IMR-90 (cell line): ENCODE data around the gene ITFG2. TPM values are rescaled to one million over a fixed set of nuclear protein-coding genes. Genes with fewer than 3 reads are reported as not detected.

Experiments
- ATAC-seq: fragments of 200-7000 bp; cut with Tn5 transposase; 2 replicates; pipeline ENCODE4 v1.9.1; 2020; ENCODE audit warnings: low read depth, mild to moderate bottlenecking, moderate library complexity
- BruUV-seq: library from RNA; stranded (reverse); fragments of 400-500 nt; replicated peaks from 2 replicates; lab custom pipeline; 2021; lab: Mats Ljungman, UMichigan
- CTCF ChIA-PET: fragments of 300-600 bp; formaldehyde crosslinking; extraction: SDS; loops from one replicate; lab custom pipeline; 2021; ENCODE audit warnings: antibody characterized with exemption; lab: Yijun Ruan, JAX
- POLR2A ChIA-PET: fragments of 300-600 bp; sonication (Branson Sonifier 250); formaldehyde crosslinking; loops from one replicate; lab custom pipeline; 2022; ENCODE audit warnings: antibody characterized with exemption; ENCODE audit not compliant: unreplicated experiment; lab: Charles Lee
- DNase-seq: peaks from one replicate; pipeline ENCODE4 v3.0.0; 2013
- H2AFZ ChIP-seq: replicated peaks from 2 replicates; pipeline ENCODE3; 2013; ENCODE audit warnings: low read length, mild to moderate bottlenecking; ENCODE audit not compliant: poor library complexity
- H2AK5ac ChIP-seq: 2 replicates; pipeline ENCODE4 v1.6.1; 2013; ENCODE audit warnings: low read depth, low read length, inconsistent platforms
- H2AK9ac ChIP-seq: replicated peaks from 2 replicates; pipeline ENCODE3; 2013; ENCODE audit warnings: mild to moderate bottlenecking, low read depth, low read length, moderate library complexity; ENCODE audit not compliant: poor library complexity
- H2BK120ac ChIP-seq: 2 replicates; pipeline ENCODE4 v1.6.1; 2013; ENCODE audit warnings: low read depth, low read length, inconsistent platforms
- H2BK15ac ChIP-seq: 3 replicates; pipeline ENCODE4 v1.6.1; 2013; ENCODE audit warnings: low read depth, low read length, inconsistent platforms
- H2BK20ac ChIP-seq: 2 replicates; pipeline ENCODE4 v1.6.1; 2013; ENCODE audit warnings: low read depth, mild to moderate bottlenecking, inconsistent platforms, low read length, moderate library complexity
- H2BK5ac ChIP-seq: 2 replicates; pipeline ENCODE4 v1.6.1; 2013; ENCODE audit warnings: mild to moderate bottlenecking, low read depth, low read length, inconsistent platforms; ENCODE audit not compliant: poor library complexity, severe bottlenecking
- H3K14ac ChIP-seq: replicated peaks from 2 replicates; pipeline ENCODE4 v1.6.1; 2013; ENCODE audit warnings: low read depth, low read length, inconsistent platforms
- H3K18ac ChIP-seq: 2 replicates; pipeline ENCODE4 v1.6.1; 2013; ENCODE audit warnings: low read depth, low read length, control low read depth
- H3K23ac ChIP-seq: 2 replicates; pipeline ENCODE4 v1.6.1; 2013; ENCODE audit warnings: low read depth, low read length, inconsistent platforms
- H3K27ac ChIP-seq: 2 replicates; pipeline ENCODE4 v1.5.1; 2013; ENCODE audit warnings: mild to moderate bottlenecking, control low read depth, low read length; ENCODE audit not compliant: insufficient read depth
- H3K27me3 ChIP-seq: 2 replicates; pipeline ENCODE4 v1.6.1; 2013; ENCODE audit warnings: low read length; ENCODE audit not compliant: control insufficient read depth, insufficient read depth
- H3K36me3 ChIP-seq: 2 replicates; pipeline ENCODE4 v1.6.1; 2013; ENCODE audit warnings: low read length, mixed read lengths; ENCODE audit not compliant: control insufficient read depth, insufficient read depth
- H3K4ac ChIP-seq: 2 replicates; pipeline ENCODE4 v1.6.1; 2013; ENCODE audit warnings: low read depth, low read length, inconsistent platforms
- H3K4me1 ChIP-seq: 2 replicates; pipeline ENCODE4 v1.6.1; 2013; ENCODE audit warnings: low read length, mixed read lengths; ENCODE audit not compliant: control insufficient read depth, insufficient read depth
- H3K4me2 ChIP-seq: 2 replicates; pipeline ENCODE4 v1.6.1; 2013; ENCODE audit warnings: low read depth, mild to moderate bottlenecking, control low read depth, low read length, moderate library complexity
- H3K4me3 ChIP-seq: 2 replicates; pipeline ENCODE4 v1.5.1; 2013; ENCODE audit warnings: low read depth, mild to moderate bottlenecking, control low read depth, low read length, moderate library complexity; ENCODE audit not compliant: insufficient read depth
- H3K56ac ChIP-seq: 2 replicates; pipeline ENCODE4 v1.6.1; 2013; ENCODE audit warnings: low read length, inconsistent platforms; ENCODE audit not compliant: insufficient read depth; ENCODE audit errors: extremely low read depth
- H3K79me1 ChIP-seq, 2 experiments: 2 replicates each; pipeline ENCODE4 v1.6.1; 2013; ENCODE audit warnings: low read length in 2 of 2, inconsistent platforms in 1 of 2, low read depth in 1 of 2
- H3K9ac ChIP-seq: 2 replicates; pipeline ENCODE4 v1.6.1; 2013; ENCODE audit warnings: low read depth, low read length, control low read depth
- H3K9me1 ChIP-seq: 2 replicates; pipeline ENCODE4 v1.6.1; 2013; ENCODE audit warnings: low read length, inconsistent platforms; ENCODE audit not compliant: insufficient read depth
- H3K9me3 ChIP-seq: 2 replicates; pipeline ENCODE4 v1.6.1; 2013; ENCODE audit warnings: low read length; ENCODE audit not compliant: control insufficient read depth, insufficient read depth
- H4K20me1 ChIP-seq: 2 replicates; pipeline ENCODE4 v1.6.1; 2013; ENCODE audit warnings: low read length, inconsistent platforms; ENCODE audit not compliant: insufficient read depth
- H4K5ac ChIP-seq: 2 replicates; pipeline ENCODE4 v1.6.1; 2013; ENCODE audit warnings: mild to moderate bottlenecking, low read depth, low read length, control low read depth
- H4K8ac ChIP-seq, 2 experiments: 2 replicates each; pipeline ENCODE4 v1.6.1; 2013; ENCODE audit warnings: low read depth in 2 of 2, low read length in 2 of 2, control low read depth in 1 of 2, inconsistent platforms in 1 of 2
- H4K91ac ChIP-seq: 2 replicates; pipeline ENCODE4 v1.6.1; 2013; ENCODE audit warnings: low read depth, low read length, inconsistent platforms; ENCODE audit not compliant: insufficient read depth
- BHLHE40 ChIP-seq: fragments of 150-350 bp; IDR thresholded peaks from 2 replicates; pipeline ENCODE4 v1.6.1; 2016; ENCODE audit warnings: mild to moderate bottlenecking, low read depth, low read length
- CEBPB ChIP-seq: IDR thresholded peaks from 2 replicates; pipeline ENCODE4 v1.6.1; 2012; ENCODE audit warnings: low read depth, low read length, improper control_type of control experiment
- CHD1 ChIP-seq: IDR thresholded peaks from 2 replicates; pipeline ENCODE4 v1.6.1; 2012; ENCODE audit warnings: low read depth, low read length, improper control_type of control experiment
- CTCF ChIP-seq: conservative IDR thresholded peaks from 2 replicates; pipeline ENCODE4 v1.5.1; 2012; ENCODE audit warnings: mild to moderate bottlenecking, low read depth, low read length, improper control_type of control experiment
- ELK1 ChIP-seq: fragments of 150-350 bp; IDR thresholded peaks from 2 replicates; pipeline ENCODE4 v1.6.1; 2016; ENCODE audit warnings: low read depth, mild to moderate bottlenecking, low read length, moderate library complexity, borderline replicate concordance
- FOS ChIP-seq: fragments of 150-350 bp; IDR thresholded peaks from 2 replicates; pipeline ENCODE4 v1.6.1; 2016; ENCODE audit warnings: low read depth, low read length
- MAFK ChIP-seq: IDR thresholded peaks from 2 replicates; pipeline ENCODE4 v1.6.1; 2012; ENCODE audit warnings: low read depth, low read length, improper control_type of control experiment
- MAZ ChIP-seq: IDR thresholded peaks from 2 replicates; pipeline ENCODE4 v1.6.1; 2012; ENCODE audit warnings: low read depth, mild to moderate bottlenecking, low read length, improper control_type of control experiment, moderate library complexity, borderline replicate concordance
- MXI1 ChIP-seq: IDR thresholded peaks from 2 replicates; pipeline ENCODE4 v1.6.1; 2012; ENCODE audit warnings: low read depth, mild to moderate bottlenecking, low read length, moderate library complexity, borderline replicate concordance
- NFE2L2 ChIP-seq: fragments of 150-350 bp; IDR thresholded peaks from 2 replicates; pipeline ENCODE4 v1.6.1; 2016; ENCODE audit warnings: low read depth, mild to moderate bottlenecking, low read length
- POLR2A ChIP-seq: IDR thresholded peaks from 2 replicates; pipeline ENCODE4 v1.6.1; 2012; ENCODE audit warnings: mild to moderate bottlenecking, low read depth, low read length
- RAD21 ChIP-seq: IDR thresholded peaks from 2 replicates; pipeline ENCODE4 v1.6.1; 2012; ENCODE audit warnings: low read length, improper control_type of control experiment
- RCOR1 ChIP-seq: IDR thresholded peaks from 2 replicates; pipeline ENCODE4 v1.6.1; 2012; ENCODE audit warnings: mild to moderate bottlenecking, low read length, improper control_type of control experiment; ENCODE audit not compliant: insufficient replicate concordance
- RFX5 ChIP-seq: IDR thresholded peaks from 2 replicates; pipeline ENCODE4 v1.8.0; 2012; ENCODE audit warnings: low read depth, mild to moderate bottlenecking, low read length, moderate library complexity
- SMC3 ChIP-seq: fragments of 150-350 bp; IDR thresholded peaks from 2 replicates; pipeline ENCODE4 v1.6.1; 2016; ENCODE audit warnings: low read depth, mild to moderate bottlenecking, antibody characterized with exemption, low read length, moderate library complexity
- USF2 ChIP-seq: fragments of 150-350 bp; IDR thresholded peaks from 2 replicates; pipeline ENCODE4 v1.6.1; 2017; ENCODE audit warnings: mild to moderate bottlenecking, antibody characterized with exemption, low read length, low read depth
- WGBS, 2 experiments: methylation state at CpG; one replicate each; pipeline versions ENCODE4 v1.1.5 to v1.1.7; 2013; ENCODE audit warnings: missing lambda C conversion rate in 2 of 2; ENCODE audit not compliant: insufficient read length in 1 of 2; ENCODE audit errors: extremely low coverage in 2 of 2; 5-methylcytosine and 5-hydroxymethylcytosine counted together
- dilution Hi-C: fragments of 300-500 bp; cut with HindIII; formaldehyde crosslinking; loops from one replicate; pipeline ENCODE4 v1.14.3; 2018; ENCODE audit warnings: low sequenced_read_pairs; ENCODE audit not compliant: unreplicated experiment
- in situ Hi-C: fragments of 300-500 bp; cut with MboI; formaldehyde crosslinking; loops from 3 replicates; pipeline ENCODE4 v1.14.3; 2019; ENCODE audit warnings: low sequenced_read_pairs, inconsistent platforms, mixed read lengths
- intact Hi-C: fragments of 100-400 bp; cut with micrococcal nuclease; formaldehyde crosslinking; loops from 2 replicates; pipeline ENCODE4 v1.10.0; 2022
- polyA plus RNA-seq, 3 experiments: library from polyadenylated mRNA; depleted of rRNA; stranded (reverse); fragments of >200 nt; gene quantifications; 2 replicates each; pipeline ENCODE4 v1.2.3, GENCODE V29; 2012; ENCODE audit warnings: low replicate concordance in 1 of 3
- total RNA-seq: library from RNA; depleted of rRNA; stranded (reverse); fragments of >200 nt; gene quantifications from 2 replicates; pipeline ENCODE4 v1.2.3, GENCODE V29; 2012

The ITFG2 gene
- total and polyA plus RNA-seq, 2 of the 4 experiments (the other 2 are of a cell fraction): 20.3 to 25.5 TPM

DNA sequence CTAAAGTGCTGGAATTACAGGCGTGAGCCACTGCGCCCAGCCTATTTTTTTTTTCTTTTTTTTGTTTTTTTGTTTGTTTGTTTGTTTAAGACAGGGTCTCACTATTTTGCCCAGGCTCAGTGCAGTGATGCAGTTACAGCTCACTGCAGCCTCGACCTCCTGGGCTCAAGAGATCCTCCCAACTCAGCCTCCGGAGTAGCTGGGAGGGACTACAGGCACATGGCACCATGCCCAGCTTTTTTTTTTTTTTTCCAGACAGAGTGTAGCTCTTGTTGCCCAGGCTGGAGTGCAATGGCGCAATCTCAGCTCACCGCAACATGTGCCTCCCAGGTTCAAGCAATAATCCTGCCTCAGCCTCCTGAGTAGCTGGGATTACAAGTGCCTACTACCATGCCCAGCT, 5.8 kb upstream of the ITFG2 start:
- intact Hi-C loops (no loop called here), in situ Hi-C loops (no loop called here), dilution Hi-C loops (no loop called here)
- H3K56ac ChIP-seq: no peak overlapping the region
- H2AK5ac ChIP-seq: no peak overlapping the region
- H3K9me1 ChIP-seq: 0 out of 2 replicates have a peak, but pooled peaks cover 13% of the 10 kb centered on the region
- no peak overlapping the region for H3K4me2 ChIP-seq
- no peak overlapping the region for H2BK5ac ChIP-seq
- ATAC-seq: no peak
- 100% methylated on average over 2 of the region's 6 CpGs; no CpG with 5 or more reads in 1 of the 2 experiments for WGBS, 2 experiments
- no peak overlapping the region for H3K4me3 ChIP-seq
- no peaks in the 10 kb centered on the region for H3K9me3 ChIP-seq
- no peaks in the 10 kb centered on the region for H3K27me3 ChIP-seq
- H3K18ac ChIP-seq: no peak overlapping the region
- H4K20me1 ChIP-seq: peaks cover 10% of the 10 kb centered on the region; the same call in 1 of the 2 replicates
- H3K9ac ChIP-seq: no peak overlapping the region
- H3K36me3 ChIP-seq: peaks cover 5% of the 10 kb centered on the region
- H2BK15ac ChIP-seq: no peak overlapping the region
- peaks cover 0 to 7% of the 10 kb centered on the region in 2 experiments; a peak in 3 of 4 replicates for H3K79me1 ChIP-seq
- BruUV-seq: no TSS peak
- no peak overlapping the region for H2BK20ac ChIP-seq
- H3K4me1 ChIP-seq: peaks cover 13% of the 10 kb centered on the region
- ChIA-PET CTCF (no interaction called here), POLR2A (no interaction called here)
- no peak overlapping the region for H3K4ac ChIP-seq
- DNase-seq: no peak
- no peak overlapping the region for H4K91ac ChIP-seq
- H3K27ac ChIP-seq: no peak overlapping the region
- TF ChIP-seq CHD1: no peak
- TF ChIP-seq BHLHE40: no peak
- TF ChIP-seq CTCF: no peak
- TF ChIP-seq NFE2L2: no peak
- TF ChIP-seq SMC3: no peak
- no peak for TF ChIP-seq ELK1
- no peak for TF ChIP-seq MAZ
- no peak for TF ChIP-seq USF2
- no peak for TF ChIP-seq MAFK
- no peak for TF ChIP-seq RFX5
- TF ChIP-seq FOS: no peak
- TF ChIP-seq RAD21: no peak
- TF ChIP-seq RCOR1: no peak
- no peak for TF ChIP-seq POLR2A
- no peak for TF ChIP-seq MXI1
- TF ChIP-seq CEBPB: no peak
- no peak overlapping the region for H2AFZ ChIP-seq
- H4K5ac ChIP-seq: no peak overlapping the region
- H4K8ac ChIP-seq: no peak overlapping the region
- H3K14ac ChIP-seq: no peak overlapping the region
- H2BK120ac ChIP-seq: no peak overlapping the region
- H2AK9ac ChIP-seq: no peak overlapping the region
- no peak overlapping the region for H3K23ac ChIP-seq
